HEK293 (cell line): ENCODE measurements around the gene NOX1.

Experiments
- CTCF ChIP-seq: fragments of 450-650 bp; formaldehyde crosslinking; IDR thresholded peaks from 2 replicates; pipeline ENCODE4 v1.5.1; 2016; ENCODE audit warnings: missing biosample characterization, missing genetic modification characterization
- PRDM1 ChIP-seq: fragments of 450-650 bp; formaldehyde crosslinking; IDR thresholded peaks from 2 replicates; pipeline ENCODE4; 2016; ENCODE audit warnings: missing biosample characterization, missing genetic modification characterization
- PRDM10 ChIP-seq: fragments of 450-650 bp; formaldehyde crosslinking; IDR thresholded peaks from 2 replicates; pipeline ENCODE4 v1.5.1; 2016; ENCODE audit warnings: missing biosample characterization, missing genetic modification characterization
- RBAK ChIP-seq: fragments of 450-650 bp; formaldehyde crosslinking; IDR thresholded peaks from 2 replicates; pipeline ENCODE4 v1.5.1; 2016; ENCODE audit warnings: missing biosample characterization, missing genetic modification characterization
- REST ChIP-seq: fragments of 450-650 bp; formaldehyde crosslinking; IDR thresholded peaks from 2 replicates; pipeline ENCODE4 v1.5.1; 2016; ENCODE audit warnings: missing biosample characterization, missing genetic modification characterization
- SETDB1 ChIP-seq: IDR thresholded peaks from one replicate; pipeline ENCODE4 v1.6.1; 2017; ENCODE audit warnings: mild to moderate bottlenecking, low read length, moderate library complexity, mixed read lengths; ENCODE audit not compliant: insufficient read length
- SP2 ChIP-seq: fragments of 450-650 bp; formaldehyde crosslinking; IDR thresholded peaks from 2 replicates; pipeline ENCODE4 v1.5.1; 2016; ENCODE audit warnings: missing biosample characterization, missing genetic modification characterization
- ZNF121 ChIP-seq: fragments of 450-650 bp; formaldehyde crosslinking; IDR thresholded peaks from 2 replicates; pipeline ENCODE4 v1.5.1; 2016; ENCODE audit warnings: missing biosample characterization, missing genetic modification characterization
- ZNF521 ChIP-seq: fragments of 450-650 bp; formaldehyde crosslinking; IDR thresholded peaks from 2 replicates; pipeline ENCODE4 v1.5.1; 2017; ENCODE audit warnings: missing biosample characterization, mild to moderate bottlenecking, missing genetic modification characterization
- ZNF843 ChIP-seq: fragments of 450-650 bp; formaldehyde crosslinking; IDR thresholded peaks from 2 replicates; pipeline ENCODE4 v1.5.1; 2016; ENCODE audit warnings: missing biosample characterization, missing genetic modification characterization
- ZSCAN18 ChIP-seq: fragments of 450-650 bp; formaldehyde crosslinking; IDR thresholded peaks from 2 replicates; pipeline ENCODE4 v1.5.1; 2016; ENCODE audit warnings: missing biosample characterization, missing genetic modification characterization
- TF ChIP-seq, protein P1 (sequence below): fragments of 450-650 bp; formaldehyde crosslinking; IDR thresholded peaks from 2 replicates; pipeline ENCODE4 v1.5.1; 2016; ENCODE audit warnings: missing biosample characterization, missing genetic modification characterization

DNA sequence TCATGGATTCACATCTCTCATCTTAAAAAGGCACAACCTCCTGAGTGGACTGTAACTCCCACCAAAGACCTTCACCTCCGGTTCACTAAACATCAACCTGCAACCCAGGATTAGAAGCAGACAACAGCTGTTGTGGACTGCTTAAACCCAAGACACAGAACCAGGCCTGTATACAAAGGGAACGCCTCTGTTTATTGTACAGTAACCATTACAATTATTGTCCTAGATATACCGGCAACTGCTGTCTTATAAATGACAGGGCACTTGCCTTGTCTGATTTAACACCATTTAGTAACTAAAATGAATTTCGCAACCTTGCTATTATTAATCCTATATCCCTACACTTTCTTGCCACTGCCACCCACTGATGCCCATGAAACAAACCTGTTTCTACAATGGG is 76.8 kb downstream of the NOX1 start:
- TF ChIP-seq CTCF (tag by site-specific recombination) = no peak
- no peak for TF ChIP-seq ZNF121 (tag by site-specific recombination)
- no peak for TF ChIP-seq SP2 (tag by site-specific recombination)
- no peak for TF ChIP-seq REST (tag by site-specific recombination)
- TF ChIP-seq ZNF521 (tag by site-specific recombination) = no peak
- TF ChIP-seq PRDM10 = no peak
- no peak for TF ChIP-seq ZNF843 (tag by site-specific recombination)
- TF ChIP-seq SETDB1 = no peak
- no peak for TF ChIP-seq RBAK
- TF ChIP-seq, protein P1, sequence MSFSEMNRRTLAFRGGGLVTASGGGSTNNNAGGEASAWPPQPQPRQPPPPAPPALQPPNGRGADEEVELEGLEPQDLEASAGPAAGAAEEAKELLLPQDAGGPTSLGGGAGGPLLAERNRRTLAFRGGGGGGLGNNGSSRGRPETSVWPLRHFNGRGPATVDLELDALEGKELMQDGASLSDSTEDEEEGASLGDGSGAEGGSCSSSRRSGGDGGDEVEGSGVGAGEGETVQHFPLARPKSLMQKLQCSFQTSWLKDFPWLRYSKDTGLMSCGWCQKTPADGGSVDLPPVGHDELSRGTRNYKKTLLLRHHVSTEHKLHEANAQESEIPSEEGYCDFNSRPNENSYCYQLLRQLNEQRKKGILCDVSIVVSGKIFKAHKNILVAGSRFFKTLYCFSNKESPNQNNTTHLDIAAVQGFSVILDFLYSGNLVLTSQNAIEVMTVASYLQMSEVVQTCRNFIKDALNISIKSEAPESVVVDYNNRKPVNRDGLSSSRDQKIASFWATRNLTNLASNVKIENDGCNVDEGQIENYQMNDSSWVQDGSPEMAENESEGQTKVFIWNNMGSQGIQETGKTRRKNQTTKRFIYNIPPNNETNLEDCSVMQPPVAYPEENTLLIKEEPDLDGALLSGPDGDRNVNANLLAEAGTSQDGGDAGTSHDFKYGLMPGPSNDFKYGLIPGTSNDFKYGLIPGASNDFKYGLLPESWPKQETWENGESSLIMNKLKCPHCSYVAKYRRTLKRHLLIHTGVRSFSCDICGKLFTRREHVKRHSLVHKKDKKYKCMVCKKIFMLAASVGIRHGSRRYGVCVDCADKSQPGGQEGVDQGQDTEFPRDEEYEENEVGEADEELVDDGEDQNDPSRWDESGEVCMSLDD = no peak
- no peak for TF ChIP-seq ZSCAN18 (tag by site-specific recombination)
- no peak for TF ChIP-seq PRDM1
